PFSK-1 (cell line): Measurements from ENCODE around the gene BIK.

Experiments
- POLR2AphosphoS5 ChIP-seq: IDR thresholded peaks from 2 replicates; pipeline ENCODE4 v1.6.1; 2012; ENCODE audit warnings: low read depth, mild to moderate bottlenecking, control low read depth, low read length, moderate library complexity
- TAF1 ChIP-seq: IDR thresholded peaks from 2 replicates; pipeline ENCODE4 v1.6.1; 2012; ENCODE audit warnings: low read length, control low read depth, borderline replicate concordance; ENCODE audit not compliant: insufficient read depth
- TF ChIP-seq, protein P1 (sequence below), 2 experiments: IDR thresholded peaks; 2 replicates each; pipeline versions ENCODE4 v1.6.1 to v1.8.0; 2011 to 2012; ENCODE audit warnings: low read depth in 2 of 2, low read length in 2 of 2, control low read depth in 1 of 2, inconsistent platforms in 1 of 2, mild to moderate bottlenecking in 1 of 2, moderate library complexity in 1 of 2; ENCODE audit not compliant: insufficient read depth in 1 of 2

DNA sequence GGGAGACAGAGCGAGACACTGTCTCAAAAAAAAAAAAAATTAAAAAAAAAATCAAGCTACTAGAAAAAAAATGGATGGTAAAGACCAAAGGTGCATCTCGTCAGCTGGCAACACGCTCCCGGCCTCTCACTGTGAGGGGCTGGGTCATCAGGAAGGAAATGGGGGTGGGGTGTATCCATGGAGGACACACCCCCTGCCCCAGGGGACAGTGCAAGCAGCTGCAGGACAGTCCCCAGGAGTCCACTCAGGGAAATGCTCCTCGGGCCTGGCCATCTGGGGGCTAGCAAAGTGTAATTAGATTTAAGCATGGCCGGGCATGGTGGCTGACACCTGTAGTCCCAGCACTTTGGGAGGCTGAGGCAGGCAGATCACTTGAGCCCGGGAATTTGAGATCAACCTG lies 44.4 kb upstream of the BIK start:
- TF ChIP-seq POLR2AphosphoS5 (no peak), TAF1 (no peak)
- TF ChIP-seq, protein P1, sequence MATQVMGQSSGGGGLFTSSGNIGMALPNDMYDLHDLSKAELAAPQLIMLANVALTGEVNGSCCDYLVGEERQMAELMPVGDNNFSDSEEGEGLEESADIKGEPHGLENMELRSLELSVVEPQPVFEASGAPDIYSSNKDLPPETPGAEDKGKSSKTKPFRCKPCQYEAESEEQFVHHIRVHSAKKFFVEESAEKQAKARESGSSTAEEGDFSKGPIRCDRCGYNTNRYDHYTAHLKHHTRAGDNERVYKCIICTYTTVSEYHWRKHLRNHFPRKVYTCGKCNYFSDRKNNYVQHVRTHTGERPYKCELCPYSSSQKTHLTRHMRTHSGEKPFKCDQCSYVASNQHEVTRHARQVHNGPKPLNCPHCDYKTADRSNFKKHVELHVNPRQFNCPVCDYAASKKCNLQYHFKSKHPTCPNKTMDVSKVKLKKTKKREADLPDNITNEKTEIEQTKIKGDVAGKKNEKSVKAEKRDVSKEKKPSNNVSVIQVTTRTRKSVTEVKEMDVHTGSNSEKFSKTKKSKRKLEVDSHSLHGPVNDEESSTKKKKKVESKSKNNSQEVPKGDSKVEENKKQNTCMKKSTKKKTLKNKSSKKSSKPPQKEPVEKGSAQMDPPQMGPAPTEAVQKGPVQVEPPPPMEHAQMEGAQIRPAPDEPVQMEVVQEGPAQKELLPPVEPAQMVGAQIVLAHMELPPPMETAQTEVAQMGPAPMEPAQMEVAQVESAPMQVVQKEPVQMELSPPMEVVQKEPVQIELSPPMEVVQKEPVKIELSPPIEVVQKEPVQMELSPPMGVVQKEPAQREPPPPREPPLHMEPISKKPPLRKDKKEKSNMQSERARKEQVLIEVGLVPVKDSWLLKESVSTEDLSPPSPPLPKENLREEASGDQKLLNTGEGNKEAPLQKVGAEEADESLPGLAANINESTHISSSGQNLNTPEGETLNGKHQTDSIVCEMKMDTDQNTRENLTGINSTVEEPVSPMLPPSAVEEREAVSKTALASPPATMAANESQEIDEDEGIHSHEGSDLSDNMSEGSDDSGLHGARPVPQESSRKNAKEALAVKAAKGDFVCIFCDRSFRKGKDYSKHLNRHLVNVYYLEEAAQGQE (IDR thresholded peaks at IDR 0.05; ENCODE audit: insufficient read depth in 1 of 2, low read depth in 2 of 2, low read length in 2 of 2), result no peak
